IPS DF 19.7 (cell line): ENCODE data around the gene ADAMTSL5.
"Not testable (repeated sequence)": the region's sequence is repeated elsewhere in the genome, so short reads cannot be mapped to it uniquely, and the experiment has no call there.

Experiments
- DNase-seq: peaks from one replicate; pipeline ENCODE4 v3.0.0-alpha.2; 2013; ENCODE audit warnings: low read depth, low spot score

ADAMTSL5 gene, protein sequence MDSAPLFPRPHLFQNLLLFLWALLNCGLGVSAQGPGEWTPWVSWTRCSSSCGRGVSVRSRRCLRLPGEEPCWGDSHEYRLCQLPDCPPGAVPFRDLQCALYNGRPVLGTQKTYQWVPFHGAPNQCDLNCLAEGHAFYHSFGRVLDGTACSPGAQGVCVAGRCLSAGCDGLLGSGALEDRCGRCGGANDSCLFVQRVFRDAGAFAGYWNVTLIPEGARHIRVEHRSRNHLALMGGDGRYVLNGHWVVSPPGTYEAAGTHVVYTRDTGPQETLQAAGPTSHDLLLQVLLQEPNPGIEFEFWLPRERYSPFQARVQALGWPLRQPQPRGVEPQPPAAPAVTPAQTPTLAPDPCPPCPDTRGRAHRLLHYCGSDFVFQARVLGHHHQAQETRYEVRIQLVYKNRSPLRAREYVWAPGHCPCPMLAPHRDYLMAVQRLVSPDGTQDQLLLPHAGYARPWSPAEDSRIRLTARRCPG

DNA sequence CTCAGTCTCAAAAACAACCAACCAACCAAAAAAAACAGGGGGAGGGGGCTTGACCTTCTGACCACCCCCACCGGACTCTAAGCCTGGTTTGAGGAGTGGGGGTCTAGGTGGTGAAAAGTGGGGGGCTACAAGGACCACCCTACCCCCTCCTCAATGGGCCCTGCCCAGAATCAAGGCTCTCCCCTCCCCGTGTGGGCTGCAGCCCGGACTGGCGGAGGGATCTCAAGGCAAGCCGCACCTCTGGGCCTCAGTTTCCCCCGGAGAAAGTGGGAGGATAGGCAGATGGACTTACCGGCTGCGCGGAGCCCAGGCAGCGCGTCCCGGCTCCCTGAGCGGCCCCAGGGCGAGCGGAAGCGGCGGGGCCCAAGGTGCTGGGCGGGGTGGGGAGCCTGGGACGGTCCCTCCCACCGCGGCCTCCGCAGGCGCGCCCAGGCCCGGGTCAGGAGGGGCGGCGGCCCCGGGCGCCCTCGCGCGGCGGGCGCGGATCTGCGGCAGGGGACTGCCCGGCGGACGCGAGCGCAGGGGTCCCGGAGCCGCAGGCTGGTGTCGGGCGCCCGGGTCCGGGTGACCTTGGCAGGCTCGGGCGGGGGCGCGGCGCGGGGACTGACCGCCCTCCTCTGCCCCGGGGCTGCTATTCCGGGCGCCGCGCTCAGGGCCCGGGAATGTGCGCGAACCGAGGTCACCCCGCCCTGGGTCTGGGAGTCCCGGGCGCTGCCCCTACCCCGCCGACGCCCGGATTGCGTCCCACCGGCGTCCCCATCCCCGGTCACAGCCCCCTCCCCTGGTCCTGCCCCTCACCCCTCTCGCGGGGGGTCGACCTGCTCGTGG, at the start of gene ADAMTSL5:
TSS of gene ADAMTSL5 (minus strand) at position 349 of the 828 bp plus-strand sequence. CDS start 2,076 bp downstream, outside the sequence.
- DNase-seq = no peak

DNA sequence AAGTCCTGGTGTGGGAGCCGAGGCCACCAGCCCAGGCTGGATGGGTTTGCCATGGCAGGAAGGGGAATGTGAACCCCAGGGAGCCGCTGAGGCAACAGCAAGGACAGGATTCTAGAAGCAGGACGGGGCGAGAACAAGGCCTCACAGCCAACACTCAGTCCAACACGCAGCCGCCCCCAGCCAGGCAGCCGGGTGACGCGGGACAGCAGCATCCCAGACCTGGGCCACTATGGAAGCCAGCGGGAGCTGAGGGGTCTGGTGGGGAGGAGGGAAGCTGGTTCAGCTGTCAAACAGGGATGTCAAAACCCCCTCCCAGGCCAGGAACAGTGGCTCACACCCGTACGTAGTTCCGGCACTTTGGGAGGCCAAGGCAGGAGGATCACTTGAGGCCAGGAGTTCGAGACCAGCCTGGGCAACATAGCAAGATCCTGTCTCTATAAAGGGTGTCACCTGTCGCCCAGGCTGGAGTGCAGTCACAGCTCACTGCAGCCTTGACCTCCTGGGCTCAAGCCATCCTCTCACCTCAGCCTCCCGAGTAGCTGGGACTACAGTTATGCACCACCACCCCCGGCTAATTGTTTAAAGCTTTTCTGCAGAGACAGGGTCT, 48.5 kb upstream of the ADAMTSL5 start:
- no peak for DNase-seq

GRCh38 chr19:1560286-1560882, 47.6 kb upstream of the ADAMTSL5 start:
- no peak for DNase-seq

GRCh38 chr19:1558552-1558951, 45.7 kb upstream of the ADAMTSL5 start:
- DNase-seq = no peak

DNA sequence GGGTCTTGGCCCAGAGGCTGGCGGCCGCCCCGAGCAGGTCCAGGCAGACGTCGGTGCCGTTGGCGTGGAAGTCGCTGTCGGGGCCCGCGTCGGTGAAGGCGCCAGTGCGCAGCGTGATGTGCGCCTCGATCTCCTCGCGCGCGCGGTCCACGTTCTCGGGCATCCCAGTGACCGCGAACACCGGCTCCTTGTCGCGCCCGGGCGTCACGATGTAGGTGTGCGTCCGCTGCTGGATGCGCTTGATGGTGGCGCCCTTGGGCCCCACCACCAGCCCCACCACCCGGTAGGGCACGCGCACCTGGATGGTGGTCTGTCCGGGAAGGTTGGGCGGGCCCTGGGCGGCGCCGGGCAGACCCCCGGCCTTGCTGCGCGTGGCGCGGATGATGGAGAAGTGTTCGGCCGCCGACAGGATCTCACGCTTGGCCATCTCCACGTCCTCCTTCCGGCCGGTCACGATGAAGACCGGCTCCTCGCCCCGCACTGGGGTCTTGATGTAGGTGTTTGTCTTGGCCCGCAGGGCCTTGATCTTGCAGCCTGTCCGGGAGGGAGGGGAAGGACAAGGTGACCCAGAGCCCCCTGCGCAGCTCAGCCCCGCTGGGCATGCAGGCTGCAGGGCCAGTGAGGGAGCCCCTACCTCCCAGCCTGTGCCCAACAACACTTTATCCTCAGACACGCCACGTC, 43.7 kb upstream of the ADAMTSL5 start:
- DNase-seq = no peak

DNA sequence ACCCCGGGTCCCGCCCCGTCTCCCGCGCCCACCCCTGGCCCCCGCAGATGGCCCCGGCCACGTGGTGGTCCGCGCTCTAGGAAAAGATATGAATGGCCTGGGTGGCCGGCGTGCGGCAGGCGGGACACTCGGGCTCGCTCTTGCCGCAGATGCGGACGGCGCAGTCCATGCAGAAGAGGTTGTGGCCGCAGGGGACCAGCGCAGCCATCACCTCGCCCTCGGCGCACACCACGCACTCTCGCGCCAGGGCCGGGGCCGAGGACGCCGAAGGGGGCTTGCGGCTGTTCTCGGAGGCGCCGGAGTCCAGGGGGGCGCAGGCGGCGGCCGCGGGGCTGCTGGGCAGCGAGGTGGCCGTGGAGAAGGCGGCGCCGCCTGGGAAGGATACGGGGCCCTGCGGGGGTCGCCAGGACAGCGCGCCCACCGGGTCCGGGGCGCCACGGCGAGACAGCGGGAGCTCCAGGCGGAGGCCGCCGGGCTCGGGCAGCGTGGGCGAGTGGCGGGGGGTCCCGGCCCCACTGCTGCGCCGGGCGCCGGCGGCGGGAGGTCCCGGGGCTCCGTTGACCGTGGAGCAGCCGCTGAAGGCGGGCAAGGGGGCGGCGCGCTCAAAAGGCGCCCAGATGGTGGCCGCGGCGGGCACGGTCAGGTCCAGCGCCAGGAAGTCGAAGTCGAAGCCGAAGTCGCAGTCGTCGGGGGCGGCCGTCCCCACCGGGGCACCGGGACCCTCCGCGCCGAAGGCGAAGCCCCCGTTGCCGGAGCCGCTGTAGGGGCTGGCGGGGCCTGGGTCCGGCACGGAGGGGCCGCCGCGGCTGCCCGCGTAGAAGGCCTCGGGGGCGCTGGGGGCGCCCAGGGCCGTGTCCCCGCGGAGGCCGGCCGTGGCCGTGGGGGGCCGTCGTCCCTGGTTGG, 42.9 kb upstream of the ADAMTSL5 start:
- no peak for DNase-seq

GRCh38 chr19:1554968-1555367, 42.1 kb upstream of the ADAMTSL5 start:
- no peak for DNase-seq

DNA sequence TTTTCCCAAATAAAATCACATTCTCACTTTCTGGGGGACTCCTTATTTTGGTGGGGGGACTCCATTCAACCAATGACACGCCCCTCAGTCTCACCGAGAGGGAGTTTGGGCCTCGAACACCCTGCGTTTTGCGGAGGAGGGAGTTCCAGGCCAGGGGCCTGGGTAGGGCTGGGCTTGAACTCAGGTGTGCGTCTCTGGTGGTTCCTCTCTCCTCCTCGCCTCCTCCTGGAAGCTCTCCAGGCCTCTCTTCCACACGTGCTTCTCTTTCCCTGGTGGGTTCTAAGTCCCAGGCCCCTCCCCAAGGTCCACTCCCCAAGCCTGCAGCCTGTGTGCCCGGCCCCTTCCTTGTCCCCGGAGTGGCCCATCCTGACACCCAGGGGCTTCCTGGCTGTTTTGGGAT, 40.6 kb upstream of the ADAMTSL5 start:
- no peak for DNase-seq

DNA sequence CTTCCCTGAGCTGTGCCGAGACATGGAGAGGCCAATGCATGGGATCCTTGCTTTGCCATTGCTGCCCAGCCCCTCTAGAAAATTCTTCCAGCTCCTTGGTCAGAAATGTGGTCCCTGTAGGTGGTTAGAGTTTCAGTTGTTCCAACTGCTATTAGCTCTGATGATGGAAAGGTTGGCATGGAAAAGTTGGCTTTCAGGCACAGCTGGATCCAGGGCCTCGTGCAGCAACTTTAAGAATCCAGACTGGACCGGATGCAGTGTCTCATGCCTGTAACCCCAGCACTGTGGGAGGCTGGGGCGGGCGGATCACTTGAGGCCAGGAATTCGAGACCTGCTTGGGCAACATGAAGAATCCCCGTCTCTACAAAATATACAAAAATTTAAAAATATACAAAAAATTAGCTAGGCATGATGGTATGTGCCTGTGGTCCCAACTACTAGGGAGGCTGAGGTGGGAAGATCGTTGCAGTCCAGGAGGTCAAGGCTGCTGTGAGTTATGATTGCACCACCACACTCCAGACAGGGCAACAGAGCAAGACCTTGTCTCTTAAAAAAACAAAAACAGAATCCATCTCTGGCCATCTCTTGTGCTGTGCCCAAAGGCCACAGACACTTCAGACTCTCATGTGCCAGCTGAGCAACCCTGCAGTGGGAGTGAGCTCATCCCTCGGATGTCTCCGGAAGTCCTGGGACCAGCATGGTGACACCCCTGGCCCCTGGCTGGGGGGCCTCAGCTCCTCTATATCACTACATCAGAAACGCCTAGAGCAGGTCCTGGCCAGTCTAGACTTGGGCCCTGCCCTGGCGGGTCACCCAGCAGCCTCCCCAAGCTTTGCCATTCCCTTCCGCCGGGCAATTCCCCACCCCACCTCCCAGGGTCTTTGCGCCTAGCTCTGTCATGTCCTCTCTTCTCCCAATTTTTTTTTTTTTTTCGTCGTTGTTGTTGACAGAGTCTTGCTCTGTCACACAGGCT, 38.5 kb upstream of the ADAMTSL5 start:
- DNase-seq = no peak

DNA sequence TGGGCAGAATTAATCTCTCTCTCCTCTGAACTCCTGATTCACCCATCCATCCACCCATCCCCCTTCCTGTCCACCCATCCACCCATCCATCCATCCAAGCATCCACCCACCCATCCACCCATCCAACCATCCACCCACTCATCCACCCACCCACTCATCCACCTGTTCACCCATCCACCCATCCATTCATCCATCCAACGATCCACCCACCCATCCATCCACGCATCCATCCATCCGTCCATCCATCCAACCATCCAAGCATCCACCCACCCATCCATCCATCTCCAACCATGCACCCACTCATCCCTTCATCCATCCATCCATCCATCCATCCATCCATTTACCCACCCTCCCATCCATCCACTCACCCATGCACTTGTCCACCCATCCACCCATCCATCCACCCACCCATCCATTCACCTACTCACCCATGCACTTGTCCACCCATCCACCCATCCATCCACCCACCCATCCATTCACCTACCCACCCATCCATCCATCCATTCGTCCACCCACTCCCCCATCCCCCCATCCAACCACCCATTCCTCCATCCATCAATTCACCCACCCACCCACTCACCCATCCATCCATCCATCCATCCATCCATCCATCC, 36.6 kb upstream of the ADAMTSL5 start:
- DNase-seq = no peak

- no peak for DNase-seq
These were observed 27.6 kb upstream of the ADAMTSL5 start for GRCh38 chr19:1540365-1540925.

DNA sequence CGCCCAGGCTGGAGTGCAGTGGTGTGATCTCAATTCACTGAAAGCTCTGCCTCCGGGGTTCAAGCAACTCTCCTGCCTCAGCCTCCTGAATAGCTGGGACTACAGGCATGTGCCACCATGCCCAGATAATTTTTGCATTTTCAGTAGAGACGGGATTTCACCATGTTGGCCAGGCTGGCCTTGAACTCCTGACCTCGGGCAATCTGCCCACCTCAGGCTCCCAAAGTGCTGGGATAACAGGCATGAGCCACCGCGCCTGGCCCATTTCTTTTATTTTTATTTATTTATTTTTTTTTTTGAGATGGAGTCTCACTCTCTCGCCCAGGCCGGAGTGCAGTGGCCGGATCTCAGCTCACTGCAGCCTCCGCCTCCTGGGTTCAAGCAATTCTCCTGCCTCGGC, 26.9 kb upstream of the ADAMTSL5 start:
- DNase-seq = not testable (repeated sequence)

- DNase-seq = no peak
These were observed 26.2 kb upstream of the ADAMTSL5 start for GRCh38 chr19:1538978-1539377.

GRCh38 chr19:1535699-1536098, 22.9 kb upstream of the ADAMTSL5 start:
- DNase-seq = not testable (repeated sequence)

DNA sequence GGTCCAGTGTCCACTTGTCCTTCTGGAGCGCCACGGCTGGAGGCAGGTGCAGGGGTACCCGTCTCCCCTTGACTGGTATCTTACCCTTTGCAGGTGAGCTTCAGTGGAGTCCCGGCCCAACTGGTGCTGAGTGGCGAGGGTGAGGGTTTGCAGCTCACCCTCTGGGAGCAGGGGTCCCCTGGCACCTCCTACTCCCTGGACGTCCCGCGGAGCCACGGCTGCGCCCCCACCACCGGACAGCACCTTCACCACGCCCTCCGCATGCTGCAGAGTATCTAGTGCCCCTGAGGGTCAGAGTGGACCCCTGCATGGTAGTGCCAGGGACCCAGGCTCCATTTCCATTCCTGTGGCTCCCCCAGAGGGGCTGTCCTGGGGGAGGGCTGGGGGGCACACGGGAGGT, 22.2 kb upstream of the ADAMTSL5 start:
- DNase-seq = no peak

- DNase-seq = no peak
These were observed 20.8 kb upstream of the ADAMTSL5 start for GRCh38 chr19:1533510-1534150.

DNA sequence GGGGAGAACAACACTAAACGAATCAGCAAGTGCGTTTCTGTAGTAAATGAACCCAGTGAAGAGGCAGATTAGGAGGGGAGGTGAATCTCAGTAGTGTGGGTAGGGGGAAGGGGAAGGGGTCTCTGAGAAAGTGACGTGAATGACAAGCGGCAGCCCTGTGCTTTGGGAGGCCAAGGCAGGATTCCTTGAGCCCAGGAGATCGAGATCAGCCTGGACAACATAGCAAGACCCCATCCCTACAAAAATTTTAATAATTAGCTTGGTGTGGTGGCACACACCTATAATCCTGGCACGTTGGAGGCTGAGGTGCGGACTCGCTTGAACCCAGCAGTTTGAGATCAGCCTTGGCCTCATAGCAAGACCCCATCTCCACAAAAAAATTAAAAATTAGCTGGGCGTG, 19.2 kb upstream of the ADAMTSL5 start:
- no peak for DNase-seq

GRCh38 chr19:1531587-1531986, 18.8 kb upstream of the ADAMTSL5 start:
- no peak for DNase-seq
